HG03521 (cell line): ENCODE data around the gene GCAT.

Source experiments
- ATAC-seq: cut with Tn5 transposase; IDR thresholded peaks from one replicate; pipeline ENCODE4 v1.9.1; 2021; ENCODE audit warnings: mild to moderate bottlenecking, moderate library complexity; ENCODE audit not compliant: unreplicated experiment

GCAT gene

DNA sequence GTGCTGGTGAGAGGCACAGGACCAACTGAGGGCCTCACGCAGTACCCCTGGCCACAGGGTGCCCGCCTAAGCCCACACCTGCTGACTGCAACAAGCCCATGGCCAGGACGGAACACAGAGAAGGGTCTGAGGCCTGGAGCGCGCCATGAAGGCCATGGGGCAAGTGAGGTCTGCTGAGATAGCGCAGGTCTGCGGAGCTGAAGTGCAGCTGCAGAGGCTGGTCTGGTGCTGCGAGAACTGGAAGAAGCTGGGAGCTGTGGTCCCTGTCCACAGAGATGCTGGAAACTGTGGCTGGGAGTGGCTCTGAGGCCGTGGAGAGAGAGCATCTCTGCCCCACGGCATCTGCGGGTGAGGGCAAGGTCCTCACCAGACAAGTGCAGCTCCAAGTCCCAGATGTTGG, 23.7 kb downstream of the GCAT start:
- no peak for ATAC-seq

DNA sequence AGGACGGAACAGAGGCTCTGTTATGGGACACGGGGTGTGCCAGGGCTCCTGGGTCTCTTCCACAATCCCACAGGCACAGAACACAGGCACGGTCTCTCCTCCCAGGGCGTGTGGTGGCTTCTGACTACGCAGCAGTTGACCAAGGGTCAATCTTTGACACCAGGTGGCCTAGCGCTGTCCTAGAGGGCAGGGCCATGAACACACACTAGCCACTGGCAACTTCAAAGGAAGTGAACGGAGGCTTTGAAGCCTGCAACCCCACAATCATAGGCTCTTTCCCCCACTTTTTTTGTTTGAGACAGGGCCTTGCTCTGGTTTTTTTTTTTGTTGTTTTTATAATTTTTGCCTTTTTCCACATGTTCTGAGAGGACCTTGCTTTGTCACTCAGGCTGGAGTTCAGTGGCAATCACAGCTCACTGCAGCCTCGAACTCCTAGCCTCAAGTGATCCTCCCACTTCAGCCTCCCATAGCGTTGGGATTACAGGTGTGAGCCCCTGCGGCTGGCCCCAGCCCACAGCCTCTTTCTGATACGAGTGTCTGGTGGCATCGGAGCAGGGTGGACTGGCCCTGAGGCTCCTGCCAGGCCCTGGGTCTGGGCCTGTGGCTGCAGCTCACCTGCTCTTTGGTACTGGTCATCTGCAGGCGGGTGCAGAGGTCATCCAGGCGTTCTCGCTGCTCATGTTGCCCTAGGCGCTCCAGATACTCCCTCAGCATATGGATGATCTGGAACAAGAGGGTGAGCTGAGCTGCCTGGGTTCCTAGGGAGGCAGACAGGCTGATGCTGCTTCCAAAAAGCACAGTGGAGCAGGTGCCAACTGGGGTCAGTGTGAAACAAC, 24.5 kb downstream of the GCAT start:
- ATAC-seq: no peak

DNA sequence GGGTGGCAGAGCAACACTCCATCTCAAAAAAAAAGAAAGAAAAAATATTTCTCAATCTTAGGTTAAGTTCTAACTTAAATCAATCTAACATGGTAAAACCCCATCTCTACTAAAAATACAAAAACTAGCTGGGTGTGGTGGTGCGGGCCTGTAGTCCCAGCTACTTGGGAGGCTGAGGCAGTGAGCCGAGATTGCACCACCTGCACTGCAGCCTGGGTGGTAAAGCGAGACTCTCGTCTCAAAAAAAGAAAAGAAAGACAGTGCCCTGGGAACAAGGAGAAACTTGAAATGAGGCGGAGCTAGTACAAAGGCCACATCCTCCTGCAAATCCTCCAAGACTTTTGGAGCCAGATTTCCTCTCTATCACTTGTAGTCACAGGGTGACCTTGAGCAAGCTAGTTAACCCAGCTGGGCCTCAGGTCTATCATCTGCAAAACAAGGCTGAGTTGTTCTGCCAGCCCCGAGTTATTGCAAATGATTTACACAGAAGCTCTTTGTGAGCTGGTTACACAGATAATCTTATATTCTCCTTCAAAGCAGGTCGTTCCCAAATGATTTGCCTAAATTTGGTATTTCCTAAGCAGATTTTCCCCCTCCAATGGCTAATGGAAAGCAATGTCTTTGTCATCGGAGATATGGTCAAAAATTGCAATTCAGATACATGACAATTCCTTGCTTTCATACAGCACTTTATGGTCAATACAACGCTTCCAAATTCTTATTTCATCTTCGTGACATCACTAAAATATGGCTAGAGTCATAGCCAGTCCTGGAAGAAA, 34.5 kb downstream of the GCAT start:
- no peak for ATAC-seq

DNA sequence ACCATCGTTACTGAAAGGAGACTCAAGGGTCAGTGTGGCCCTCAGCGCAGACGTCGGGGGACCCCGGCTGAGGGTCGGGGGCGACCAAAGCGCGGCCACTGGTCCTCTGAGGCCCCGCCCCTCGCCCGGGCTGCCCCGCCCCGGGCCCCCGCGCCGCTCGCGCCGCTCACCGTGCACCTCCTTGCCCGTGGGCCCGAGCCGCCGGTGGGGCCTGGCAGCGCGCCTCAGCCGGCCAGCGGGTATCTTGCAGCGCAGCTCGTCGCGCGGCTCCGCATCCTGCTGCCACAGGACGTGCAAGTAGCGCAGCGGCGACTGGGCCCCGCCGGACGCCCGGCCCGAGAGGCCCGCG, 36.0 kb downstream of the GCAT start:
- ATAC-seq: peak; percentile 39

DNA sequence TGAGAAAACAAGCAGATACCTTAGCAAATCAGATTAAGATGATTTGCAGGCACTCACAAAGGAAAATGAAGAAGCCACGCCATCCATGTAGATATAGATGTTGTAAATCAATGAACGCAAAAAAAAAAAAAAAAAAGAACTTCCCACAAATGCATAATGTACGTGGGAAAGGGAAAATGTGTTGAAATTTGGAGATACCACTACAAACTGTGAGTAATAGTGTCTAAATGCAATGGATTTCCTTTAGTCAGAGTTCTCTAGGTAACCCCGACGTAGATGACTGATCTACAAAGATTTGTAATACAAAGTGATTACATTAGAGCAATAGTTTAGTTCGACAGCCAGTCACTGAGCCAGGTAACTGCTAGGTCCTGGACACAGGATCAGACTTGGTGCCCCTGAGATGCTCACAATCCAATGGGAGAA, 37.2 kb downstream of the GCAT start:
- ATAC-seq: no peak

DNA sequence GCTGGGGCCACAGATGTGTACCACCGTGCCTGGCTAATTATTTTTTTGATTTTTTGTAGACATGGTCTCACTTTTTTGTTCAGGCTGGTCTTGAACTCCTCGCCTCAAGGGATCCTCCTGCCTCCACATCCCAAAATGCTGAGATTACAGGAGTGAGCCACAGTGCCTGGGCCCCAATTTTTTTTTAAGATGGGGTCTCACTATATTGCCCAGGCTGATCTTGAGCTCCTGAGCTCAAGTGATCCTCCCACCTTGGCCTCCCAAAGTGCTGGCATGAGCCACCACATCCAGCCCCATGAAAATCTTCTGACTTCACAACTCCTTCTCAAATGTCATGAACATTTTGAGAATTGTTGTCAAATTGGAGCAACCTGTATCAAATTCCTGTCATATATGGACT, 38.7 kb downstream of the GCAT start:
- no peak for ATAC-seq

DNA sequence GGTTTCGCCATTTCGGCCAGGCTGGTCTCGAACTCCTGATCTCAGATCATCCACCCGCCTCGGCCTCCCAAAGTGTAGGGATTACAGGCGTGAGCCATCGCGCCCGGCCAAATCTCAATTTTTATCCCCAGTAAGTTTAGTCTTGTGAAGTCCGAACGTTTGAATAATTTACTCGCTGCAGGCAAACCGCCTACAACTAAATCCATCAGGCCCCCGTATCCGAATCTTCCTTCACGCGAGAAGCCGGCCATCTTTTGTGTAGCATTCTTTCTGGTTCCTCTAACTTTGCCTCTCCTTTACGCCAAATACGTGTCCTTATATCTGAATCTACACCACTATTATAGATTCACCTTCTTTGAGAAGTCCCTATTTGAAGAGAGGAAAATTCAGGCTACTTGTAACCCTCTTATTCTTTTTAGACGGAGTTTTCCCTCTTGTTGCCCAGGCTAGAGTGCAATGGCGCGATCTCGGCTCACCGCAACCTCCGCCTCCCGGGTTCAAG, 40.9 kb downstream of the GCAT start:
- ATAC-seq: no peak

DNA sequence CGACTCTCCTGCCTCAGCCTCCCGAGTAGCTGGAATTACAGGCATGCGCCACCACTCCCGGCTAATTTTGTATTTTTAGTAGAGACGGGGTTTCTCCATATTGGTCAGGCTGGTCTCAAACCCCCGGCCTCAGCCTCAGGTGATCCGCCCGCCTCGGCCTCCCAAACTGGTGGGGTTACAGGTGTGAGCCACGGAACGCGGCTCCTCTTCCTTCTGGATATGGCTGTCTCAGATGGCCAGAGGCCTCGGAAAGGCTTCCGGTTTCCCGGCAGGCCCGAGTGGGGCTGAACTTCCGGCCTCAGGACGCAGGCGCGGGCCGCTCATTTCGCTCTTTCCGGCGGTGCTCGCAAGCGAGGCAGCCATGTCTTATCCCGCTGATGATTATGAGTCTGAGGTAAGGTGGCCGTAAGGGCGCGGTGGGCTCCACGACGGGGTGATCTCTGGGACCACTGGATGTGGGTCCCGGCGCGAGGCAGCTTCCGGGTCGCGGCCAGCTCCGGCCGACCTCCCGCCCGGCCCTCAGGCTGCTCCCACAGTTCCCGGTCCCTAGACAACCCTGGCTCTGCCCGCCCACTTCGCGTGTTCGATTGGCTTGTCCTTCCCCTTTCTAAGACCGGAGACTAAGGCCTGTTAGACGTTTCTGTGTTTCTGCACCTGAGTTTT, 41.5 kb downstream of the GCAT start, which contains the start of gene EIF3L:
Gene EIF3L (plus strand): TSS at position 331 of the 663 bp plus-strand sequence. CDS start 31 bp downstream, at position 362.
- peak; percentile 54 for ATAC-seq

DNA sequence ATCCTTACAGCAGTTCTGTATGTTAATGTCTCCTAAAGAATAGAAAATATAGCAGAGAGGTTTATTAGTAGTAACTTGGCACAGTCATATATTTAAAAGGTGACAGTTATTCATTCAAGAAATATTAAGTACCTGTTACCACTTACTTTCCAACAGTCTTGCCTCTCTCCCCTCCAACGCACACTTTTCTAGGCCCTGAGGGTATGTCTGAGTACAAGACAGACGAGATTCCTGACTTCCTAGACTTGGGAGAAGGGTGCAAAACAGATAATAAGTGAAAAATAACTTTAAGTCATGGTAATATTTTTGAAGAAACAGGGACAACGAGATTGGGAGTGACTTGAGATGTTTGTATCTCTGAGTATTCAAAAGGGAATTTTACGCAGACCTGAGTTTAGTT, 43.1 kb downstream of the GCAT start:
- ATAC-seq: no peak

DNA sequence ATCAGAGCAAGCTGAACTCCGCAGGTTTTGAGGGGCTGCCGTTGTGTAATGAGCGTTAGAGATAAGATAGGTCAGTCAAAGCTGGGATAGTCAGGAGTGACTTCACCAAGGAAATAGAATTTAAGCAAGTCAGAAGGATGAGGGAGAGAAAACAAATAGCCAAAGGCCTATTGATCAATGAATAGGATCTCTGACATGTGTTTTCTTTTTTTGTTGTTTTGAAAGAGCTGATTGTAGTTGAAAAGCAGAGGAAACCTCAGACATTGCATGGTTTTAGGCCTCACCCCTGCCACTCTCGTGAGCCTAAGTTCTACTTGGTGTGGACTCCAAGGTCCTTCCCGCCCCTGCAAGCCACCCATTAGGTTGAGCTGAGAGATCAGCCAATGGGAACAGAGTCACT, 44.7 kb downstream of the GCAT start:
- ATAC-seq: no peak

DNA sequence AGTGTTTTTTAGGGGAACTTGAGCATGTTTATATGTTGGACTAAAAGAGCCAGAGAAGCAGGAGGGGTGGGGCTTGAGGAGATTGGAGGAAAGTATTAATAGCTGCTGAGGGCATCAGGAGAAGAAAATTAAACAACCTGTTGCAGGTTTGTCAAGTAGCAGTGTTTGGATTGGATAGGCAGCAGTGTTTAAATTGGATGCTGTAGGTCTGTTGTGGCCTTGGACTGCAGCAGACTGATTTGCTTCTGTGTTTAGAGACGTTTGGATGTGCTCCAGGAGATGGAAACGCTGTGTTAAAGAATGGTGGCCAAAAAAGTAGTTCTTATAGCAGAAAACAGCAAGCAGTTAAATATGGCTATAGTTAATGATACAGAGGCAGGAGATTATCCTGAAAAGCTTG, 47.2 kb downstream of the GCAT start:
- no peak for ATAC-seq

DNA sequence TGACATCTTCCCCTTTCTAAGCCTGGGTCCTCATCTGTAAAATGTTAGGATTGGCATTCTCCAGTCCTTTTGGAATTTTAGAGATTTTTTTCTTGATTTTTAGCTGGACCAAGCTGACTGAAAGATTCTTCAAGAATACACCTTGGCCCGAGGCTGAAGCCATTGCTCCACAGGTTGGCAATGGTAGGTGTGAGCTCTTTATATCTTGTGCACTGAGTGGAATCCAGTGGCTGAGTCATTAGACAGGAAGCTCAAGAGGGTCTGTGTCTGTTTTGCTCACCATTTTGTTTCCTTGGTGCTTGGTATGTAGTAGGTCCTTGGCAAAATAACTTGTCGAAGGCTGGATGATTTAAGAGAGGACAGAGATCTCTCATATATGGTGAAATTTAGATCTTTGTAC, 47.7 kb downstream of the GCAT start:
- ATAC-seq: no peak

DNA sequence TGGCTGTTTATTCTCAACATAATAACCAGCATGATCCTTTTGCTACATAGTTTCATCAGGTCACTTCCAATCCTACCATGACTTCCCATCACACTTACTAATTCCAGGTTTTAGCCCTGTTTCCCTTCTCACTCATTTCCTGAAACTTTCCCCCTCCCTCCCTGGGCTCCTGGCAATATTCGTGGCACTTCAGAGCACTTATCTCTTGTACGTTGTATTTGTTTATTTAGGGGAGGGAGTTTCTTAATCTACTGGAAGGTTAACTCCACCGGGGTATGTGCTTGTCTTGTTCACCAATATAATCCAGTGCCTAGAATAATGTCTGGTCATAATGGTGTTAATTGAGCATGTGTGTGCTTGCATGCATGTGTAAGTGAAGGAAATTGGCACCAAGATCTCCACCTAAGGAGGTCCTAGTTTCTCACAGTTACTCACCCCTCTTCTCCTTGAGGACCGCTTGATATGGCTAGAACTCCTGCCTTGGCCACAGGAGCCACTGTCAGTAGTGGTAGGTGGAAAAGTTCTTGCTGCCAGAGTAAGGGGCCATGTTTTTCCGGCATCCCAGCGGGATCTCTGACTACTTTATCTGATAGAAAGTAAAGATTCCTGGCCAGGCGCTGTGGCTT, 53.2 kb downstream of the GCAT start:
- ATAC-seq: no peak

DNA sequence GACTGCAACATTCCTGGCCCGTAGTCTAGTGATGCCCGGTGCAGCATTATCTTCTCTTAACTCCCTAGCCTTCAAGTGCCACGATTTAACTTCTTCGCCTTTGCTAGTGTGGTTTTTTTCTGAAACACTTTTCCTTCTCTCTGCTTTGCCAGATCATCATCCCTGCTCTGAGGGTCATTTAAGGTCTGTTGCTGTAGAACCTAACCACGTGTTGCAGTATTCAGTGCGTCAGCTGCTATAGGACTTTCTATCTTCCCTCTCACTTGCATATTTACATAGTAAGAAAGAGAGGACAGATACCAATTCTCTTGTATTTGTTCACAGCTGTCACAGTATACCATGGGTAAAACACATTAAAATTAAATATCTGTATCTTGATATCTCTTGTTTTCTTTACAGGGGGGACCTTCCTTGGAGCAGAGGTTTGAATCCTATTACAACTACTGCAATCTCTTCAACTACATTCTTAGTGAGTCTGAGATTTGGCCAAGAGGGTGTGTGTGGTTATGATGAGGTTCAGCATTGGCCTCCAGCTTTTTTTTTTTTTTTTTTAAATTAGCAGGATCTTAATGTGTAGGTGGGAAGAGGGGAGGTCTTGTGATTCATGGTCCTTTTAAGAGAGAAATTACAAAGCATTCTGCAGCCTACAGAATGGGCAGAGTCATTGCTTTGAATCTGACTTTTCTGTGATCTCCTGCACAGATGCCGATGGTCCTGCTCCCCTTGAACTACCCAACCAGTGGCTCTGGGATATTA, 55.0 kb downstream of the GCAT start:
- no peak for ATAC-seq

DNA sequence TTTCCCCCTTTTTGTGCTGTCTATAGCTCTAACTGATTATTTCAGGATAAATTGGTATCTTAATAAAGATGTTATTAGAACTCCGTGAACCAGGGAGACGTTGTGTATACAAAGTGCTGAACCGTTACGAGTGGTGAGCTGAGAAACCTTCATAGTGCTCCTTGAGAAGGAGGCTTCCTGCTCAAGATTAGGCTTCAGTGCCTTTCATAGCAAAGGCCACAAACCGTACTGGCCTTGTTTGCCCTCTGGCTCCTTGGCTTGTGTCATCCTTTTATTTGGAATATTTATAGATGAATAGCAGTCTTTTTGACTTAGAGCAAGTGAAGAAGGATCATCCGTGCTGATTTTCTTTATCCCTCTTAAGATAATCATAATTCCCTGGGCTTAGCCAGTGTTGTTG, 57.8 kb downstream of the GCAT start:
- no peak for ATAC-seq
